GM12865 (cell line): ENCODE data around the gene CADM2.

Experiments used
- DNase-seq: peaks from one replicate; pipeline ENCODE4 v3.0.0; 2010; ENCODE audit warnings: low read depth
- H3K4me3 ChIP-seq: 2 replicates; pipeline ENCODE4 v1.5.1; 2011; ENCODE audit warnings: mild to moderate bottlenecking, low read depth, low read length, control low read depth
- TF ChIP-seq, protein P1 (sequence below): IDR thresholded peaks from 2 replicates; pipeline ENCODE4 v1.5.1; 2011; ENCODE audit warnings: low read length, control low read depth, low read depth, inconsistent platforms; ENCODE audit not compliant: insufficient read depth; ENCODE audit errors: missing control alignments

CADM2 gene

DNA sequence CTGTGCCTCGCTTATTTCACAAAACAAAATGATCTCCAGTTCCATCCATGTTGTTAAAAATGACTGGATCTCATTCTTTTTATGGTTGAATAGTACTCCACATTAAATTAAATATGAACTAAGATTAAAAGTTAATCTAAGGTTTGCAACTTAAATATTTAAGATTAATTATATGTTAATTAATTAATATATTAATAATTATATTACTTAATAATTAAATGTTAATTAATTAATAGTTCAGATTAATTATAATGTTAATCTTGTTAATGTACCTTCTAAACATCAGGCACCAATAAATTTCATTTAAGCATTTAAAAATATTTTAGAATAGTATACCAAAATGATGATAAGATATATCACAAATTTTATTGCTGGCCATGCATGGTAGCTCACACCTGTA, 971.9 kb downstream of the CADM2 start:
- DNase-seq: no peak
- TF ChIP-seq, protein P1, sequence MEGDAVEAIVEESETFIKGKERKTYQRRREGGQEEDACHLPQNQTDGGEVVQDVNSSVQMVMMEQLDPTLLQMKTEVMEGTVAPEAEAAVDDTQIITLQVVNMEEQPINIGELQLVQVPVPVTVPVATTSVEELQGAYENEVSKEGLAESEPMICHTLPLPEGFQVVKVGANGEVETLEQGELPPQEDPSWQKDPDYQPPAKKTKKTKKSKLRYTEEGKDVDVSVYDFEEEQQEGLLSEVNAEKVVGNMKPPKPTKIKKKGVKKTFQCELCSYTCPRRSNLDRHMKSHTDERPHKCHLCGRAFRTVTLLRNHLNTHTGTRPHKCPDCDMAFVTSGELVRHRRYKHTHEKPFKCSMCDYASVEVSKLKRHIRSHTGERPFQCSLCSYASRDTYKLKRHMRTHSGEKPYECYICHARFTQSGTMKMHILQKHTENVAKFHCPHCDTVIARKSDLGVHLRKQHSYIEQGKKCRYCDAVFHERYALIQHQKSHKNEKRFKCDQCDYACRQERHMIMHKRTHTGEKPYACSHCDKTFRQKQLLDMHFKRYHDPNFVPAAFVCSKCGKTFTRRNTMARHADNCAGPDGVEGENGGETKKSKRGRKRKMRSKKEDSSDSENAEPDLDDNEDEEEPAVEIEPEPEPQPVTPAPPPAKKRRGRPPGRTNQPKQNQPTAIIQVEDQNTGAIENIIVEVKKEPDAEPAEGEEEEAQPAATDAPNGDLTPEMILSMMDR: no peak
- H3K4me3 ChIP-seq: no peak overlapping the region

DNA sequence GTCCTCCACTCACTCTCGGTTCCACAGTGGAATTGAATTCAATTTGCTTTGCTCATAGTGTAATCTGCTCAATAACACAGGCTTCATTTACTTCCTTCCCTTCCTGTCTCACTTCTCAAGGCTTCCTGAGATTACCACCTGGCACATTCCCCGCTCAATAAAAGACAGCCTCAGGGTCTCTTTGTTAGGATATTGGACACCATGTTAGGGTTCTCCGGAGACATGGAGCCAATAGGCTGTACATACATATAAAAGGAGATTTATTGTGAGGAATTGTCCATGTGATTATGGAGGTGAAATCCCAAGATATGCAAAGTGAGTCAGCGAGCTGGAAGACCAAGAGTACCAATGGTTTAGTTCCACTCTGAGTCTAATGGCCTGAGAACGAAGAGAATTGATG, 974.5 kb downstream of the CADM2 start:
- no peak overlapping the region for H3K4me3 ChIP-seq
- TF ChIP-seq, protein P1: no peak
- no peak for DNase-seq

DNA sequence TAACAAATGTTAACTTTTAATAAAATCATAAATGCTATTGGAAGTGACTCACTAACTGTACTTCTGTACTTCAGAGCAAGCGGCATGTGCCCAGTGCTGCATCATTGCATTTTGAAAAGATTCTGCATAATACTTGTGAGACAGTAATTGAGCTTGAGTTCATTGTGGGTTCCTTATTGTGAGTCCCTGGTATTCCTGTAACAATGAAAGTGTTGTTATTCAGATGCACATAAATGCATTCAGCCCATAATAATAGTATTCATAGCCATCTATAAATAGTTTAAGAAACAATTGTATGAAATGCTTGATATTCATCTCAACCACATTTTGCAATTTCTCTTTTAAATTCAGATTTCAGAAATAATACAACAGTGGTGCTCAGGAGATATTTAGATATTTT, 976.4 kb downstream of the CADM2 start:
- H3K4me3 ChIP-seq: no peak overlapping the region
- TF ChIP-seq, protein P1: no peak
- no peak for DNase-seq

DNA sequence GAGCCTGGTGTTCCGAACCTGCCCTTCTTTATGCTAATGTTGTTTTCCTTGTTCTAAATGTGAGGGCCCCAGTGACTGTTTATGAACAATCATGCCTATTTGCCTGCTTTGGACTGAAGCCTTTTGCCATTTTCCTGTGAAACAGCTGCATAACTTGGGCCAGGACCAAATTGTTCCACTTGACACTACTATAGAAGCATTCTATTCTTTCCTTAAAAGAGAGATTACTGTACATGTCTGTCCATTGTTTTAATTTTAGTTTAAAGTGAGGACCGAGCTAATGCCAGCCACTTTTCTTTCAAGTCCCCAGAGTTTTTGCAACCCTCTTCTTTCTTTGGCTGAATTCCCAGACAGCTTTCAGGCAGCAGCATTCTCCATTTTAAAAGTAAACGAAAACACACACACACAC, 980.3 kb downstream of the CADM2 start:
- TF ChIP-seq, protein P1: no peak
- H3K4me3 ChIP-seq: no peak overlapping the region
- DNase-seq: no peak

DNA sequence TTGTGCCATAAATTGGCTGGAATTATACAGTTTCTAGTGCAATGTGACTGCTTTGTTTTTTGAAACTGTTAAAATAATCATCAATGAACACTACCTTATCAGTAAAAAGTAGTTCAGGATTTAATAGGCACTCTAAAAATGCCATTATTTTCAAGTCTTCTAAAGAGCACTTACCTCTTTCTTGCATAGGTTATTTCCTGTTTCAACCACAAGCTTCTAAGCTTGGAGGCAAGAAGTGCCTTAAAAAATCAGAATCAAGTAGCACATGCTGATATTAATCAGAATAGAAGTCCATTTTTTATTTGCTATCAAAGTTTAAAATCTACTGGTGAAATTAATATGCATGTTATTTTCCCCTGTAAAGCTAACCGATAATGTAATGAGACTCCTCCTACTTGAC, 991.6 kb downstream of the CADM2 start:
- DNase-seq: no peak
- TF ChIP-seq, protein P1: no peak

DNA sequence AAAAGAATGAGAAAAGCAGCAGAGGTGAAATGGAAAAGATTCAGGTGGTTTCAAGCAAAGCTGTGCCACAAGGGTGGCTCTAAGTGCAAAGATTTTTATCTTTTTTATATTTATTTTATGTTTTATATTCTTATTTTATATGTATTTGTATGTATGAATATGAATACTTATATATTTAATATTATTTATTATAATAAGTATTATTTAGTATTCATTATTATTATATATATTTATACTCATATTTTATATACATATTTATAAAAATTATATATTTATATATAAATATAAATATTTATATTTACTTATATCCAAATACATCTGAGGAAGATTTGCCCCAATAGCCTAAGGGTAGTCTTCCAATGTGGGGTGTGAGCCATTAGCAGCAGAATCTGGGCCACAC, 1002.0 kb downstream of the CADM2 start:
- TF ChIP-seq, protein P1: no peak
- DNase-seq: no peak
- H3K4me3 ChIP-seq: no peak overlapping the region

More for the DNA sequence above, 991.6 kb downstream of the CADM2 start:
- H3K4me3 ChIP-seq: no peak overlapping the region

DNA sequence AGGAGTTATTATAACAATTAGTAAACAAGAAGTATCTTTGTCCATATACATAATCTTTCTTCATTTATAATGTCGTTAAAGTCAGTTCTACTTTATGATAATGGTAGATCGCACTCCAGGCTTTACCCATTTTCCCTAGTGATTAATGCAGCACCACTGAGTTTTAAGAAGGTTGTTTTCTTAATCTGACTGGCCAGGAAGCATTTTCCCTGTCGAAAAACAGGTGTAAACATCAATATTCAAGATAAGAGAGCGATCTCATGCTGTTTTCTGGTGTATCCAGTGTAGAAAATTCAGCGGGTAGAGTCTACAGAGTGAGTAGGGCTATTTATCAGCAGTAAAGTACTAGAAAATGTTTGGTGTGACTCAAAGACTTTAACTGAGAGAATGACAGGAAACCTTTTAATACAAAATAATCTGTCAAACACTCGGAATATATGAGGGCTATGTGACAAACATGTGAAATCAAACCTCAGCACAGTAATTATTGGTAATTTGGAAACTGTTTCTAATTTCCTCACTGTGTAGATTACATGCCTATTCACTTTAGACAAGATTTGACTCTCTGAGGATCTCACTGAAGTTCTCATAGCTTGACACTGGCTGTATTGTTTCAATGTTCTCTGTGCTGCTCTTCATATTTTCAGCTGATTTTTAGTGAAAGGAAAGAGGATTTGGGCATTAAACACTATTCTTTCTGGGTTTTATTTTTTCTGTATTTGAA, 1019.0 kb downstream of the CADM2 start:
- TF ChIP-seq, protein P1: no peak
- no peak overlapping the region for H3K4me3 ChIP-seq
- DNase-seq: no peak
